H9 (cell line): Measurements from ENCODE around the gene ZNF292. TPM values are rescaled to one million over a fixed set of nuclear protein-coding genes. Genes with fewer than 3 reads are reported as not detected.

ENCODE experiments used
- DNase-seq: peaks from one replicate; pipeline ENCODE4 v3.0.0-alpha.2; 2017
- H2AFZ ChIP-seq: one replicate; pipeline ENCODE4 v1.6.1; 2013; ENCODE audit warnings: mild to moderate bottlenecking, low read length, control low read depth, moderate library complexity
- H2AK5ac ChIP-seq: 2 replicates; pipeline ENCODE4 v1.6.1; 2013; ENCODE audit warnings: low read length, control low read depth, mixed read lengths; ENCODE audit not compliant: insufficient read length
- H2BK120ac ChIP-seq: one replicate; pipeline ENCODE4 v1.6.1; 2013; ENCODE audit warnings: low read depth, mild to moderate bottlenecking, low read length, control low read depth, inconsistent platforms; ENCODE audit not compliant: poor library complexity, severe bottlenecking
- H2BK12ac ChIP-seq: 2 replicates; pipeline ENCODE4 v1.6.1; 2013; ENCODE audit warnings: low read length, control low read depth, mixed read lengths, low read depth; ENCODE audit not compliant: insufficient read length
- H2BK15ac ChIP-seq: 2 replicates; pipeline ENCODE4 v1.6.1; 2013; ENCODE audit warnings: low read depth, low read length, control low read depth
- H2BK20ac ChIP-seq: one replicate; pipeline ENCODE4 v1.6.1; 2013; ENCODE audit warnings: low read depth, mild to moderate bottlenecking, low read length, control low read depth, inconsistent platforms; ENCODE audit not compliant: poor library complexity, severe bottlenecking
- H2BK5ac ChIP-seq: 2 replicates; pipeline ENCODE4 v1.6.1; 2013; ENCODE audit warnings: low read length, control low read depth, mixed read lengths; ENCODE audit not compliant: insufficient read length
- H3K14ac ChIP-seq: 2 replicates; pipeline ENCODE4 v1.6.1; 2013; ENCODE audit warnings: low read length, control low read depth; ENCODE audit not compliant: insufficient read depth
- H3K18ac ChIP-seq: 2 replicates; pipeline ENCODE4 v1.6.1; 2013; ENCODE audit warnings: low read depth, mild to moderate bottlenecking, mixed read lengths, low read length, control low read depth; ENCODE audit not compliant: insufficient read length
- H3K23ac ChIP-seq: 2 replicates; pipeline ENCODE4 v1.6.1; 2013; ENCODE audit warnings: low read length, control low read depth, mixed read lengths, low read depth; ENCODE audit not compliant: insufficient read length
- H3K23me2 ChIP-seq: 2 replicates; pipeline ENCODE4 v1.6.1; 2013; ENCODE audit warnings: low read depth, mild to moderate bottlenecking, mixed read lengths, low read length, control low read depth; ENCODE audit not compliant: insufficient read length, poor library complexity, severe bottlenecking
- H3K27ac ChIP-seq: 2 replicates; pipeline ENCODE4 v1.5.1; 2013; ENCODE audit warnings: low read length, control low read depth, mixed read lengths, low read depth; ENCODE audit not compliant: insufficient read length
- H3K27me3 ChIP-seq: 2 replicates; pipeline ENCODE4 v1.6.1; 2013; ENCODE audit warnings: low read length, control low read depth, inconsistent platforms; ENCODE audit not compliant: insufficient read depth
- H3K4ac ChIP-seq: 2 replicates; pipeline ENCODE4 v1.6.1; 2013; ENCODE audit warnings: low read depth, mild to moderate bottlenecking, control low read depth, inconsistent platforms, low read length, moderate library complexity
- H3K4me1 ChIP-seq: 2 replicates; pipeline ENCODE4 v1.6.1; 2013; ENCODE audit warnings: low read length, control low read depth, inconsistent platforms; ENCODE audit not compliant: insufficient read depth
- H3K4me2 ChIP-seq: 2 replicates; pipeline ENCODE4 v1.6.1; 2013; ENCODE audit warnings: low read length, control low read depth, mixed read lengths; ENCODE audit not compliant: insufficient read length, insufficient read depth
- H3K56ac ChIP-seq: 2 replicates; pipeline ENCODE4 v1.6.1; 2013; ENCODE audit warnings: low read depth, mild to moderate bottlenecking, mixed read lengths, low read length, control low read depth; ENCODE audit not compliant: insufficient read length
- H3K79me1 ChIP-seq: 2 replicates; pipeline ENCODE4 v1.6.1; 2013; ENCODE audit warnings: low read depth, mild to moderate bottlenecking, moderate library complexity, low read length, control low read depth, inconsistent platforms; ENCODE audit not compliant: insufficient read depth, poor library complexity, severe bottlenecking
- H3K79me2 ChIP-seq: 2 replicates; pipeline ENCODE4 v1.6.1; 2013; ENCODE audit warnings: low read length, control low read depth, inconsistent platforms; ENCODE audit not compliant: insufficient read depth
- H3K9ac ChIP-seq: 2 replicates; pipeline ENCODE4 v1.6.1; 2013; ENCODE audit warnings: low read length, control low read depth, mixed read lengths; ENCODE audit not compliant: insufficient read length; ENCODE audit errors: extremely low read depth
- H3K9me3 ChIP-seq: one replicate; pipeline ENCODE4 v1.6.1; 2013; ENCODE audit warnings: low read depth, low read length, inconsistent platforms; ENCODE audit not compliant: control insufficient read depth
- H3T11ph ChIP-seq: one replicate; pipeline ENCODE4 v1.6.1; 2013; ENCODE audit warnings: mild to moderate bottlenecking, low read length, control low read depth, inconsistent platforms
- H4K20me1 ChIP-seq: one replicate; pipeline ENCODE4 v1.6.1; 2013; ENCODE audit not compliant: control insufficient read depth, insufficient read length, insufficient read depth
- H4K5ac ChIP-seq: 2 replicates; pipeline ENCODE4 v1.6.1; 2013; ENCODE audit warnings: low read depth, mild to moderate bottlenecking, mixed read lengths, low read length, control low read depth; ENCODE audit not compliant: insufficient read length
- H4K8ac ChIP-seq: replicated peaks from 2 replicates; pipeline ENCODE4 v1.6.1; 2013; ENCODE audit warnings: low read length, control low read depth, mixed read lengths, low read depth; ENCODE audit not compliant: insufficient read length
- H4K91ac ChIP-seq: 2 replicates; pipeline ENCODE4 v1.6.1; 2013; ENCODE audit warnings: low read depth, mild to moderate bottlenecking, moderate library complexity, mixed read lengths, low read length, control low read depth; ENCODE audit not compliant: insufficient read length
- H3K27ac Mint-ChIP-seq, 3 experiments: 2 replicates in 2 of 3; 3 replicates in 1 of 3; pipeline ENCODE4 v1.8.0; 2020 to 2021; ENCODE audit warnings: mixed read lengths in 3 of 3, mild to moderate bottlenecking in 1 of 3, moderate library complexity in 1 of 3
- H3K27me3 Mint-ChIP-seq: 2 replicates; pipeline ENCODE4 v1.8.0; 2021; ENCODE audit warnings: low read depth, mild to moderate bottlenecking, moderate library complexity, mixed read lengths
- H3K36me3 Mint-ChIP-seq, 3 experiments: 2 replicates in 2 of 3; 3 replicates in 1 of 3; pipeline ENCODE4 v1.8.0; 2020 to 2021; ENCODE audit warnings: low read depth in 3 of 3, mixed read lengths in 3 of 3; ENCODE audit not compliant: insufficient read depth in 1 of 3
- H3K4me1 Mint-ChIP-seq, 2 experiments: 2 replicates each; pipeline ENCODE4 v1.8.0; 2020; ENCODE audit warnings: mixed read lengths in 2 of 2
- H3K4me3 Mint-ChIP-seq, 2 experiments: 2 replicates in 1 of 2; 3 replicates in 1 of 2; pipeline ENCODE4 v1.8.0; 2020 to 2021; ENCODE audit warnings: mild to moderate bottlenecking in 2 of 2, mixed read lengths in 2 of 2, moderate library complexity in 1 of 2
- H3K9me3 Mint-ChIP-seq, 2 experiments: 2 replicates in 1 of 2; 3 replicates in 1 of 2; pipeline ENCODE4 v1.8.0; 2020; ENCODE audit warnings: mild to moderate bottlenecking in 2 of 2, mixed read lengths in 2 of 2, moderate library complexity in 1 of 2
- CTCF ChIP-seq: fragments of 200-600 bp; sonication (generic); conservative IDR thresholded peaks from 3 replicates; pipeline ENCODE4 v1.8.0; 2021; ENCODE audit warnings: antibody characterized with exemption, mild to moderate bottlenecking
- WGBS: extraction: QIAGEN DNeasy Blood & Tissue Kit; methylation state at CpG from one replicate; pipeline ENCODE4 v1.1.7; 2013; ENCODE audit warnings: missing lambda C conversion rate, low lambda C conversion rate, mixed read lengths; ENCODE audit not compliant: insufficient read length; ENCODE audit errors: extremely low coverage; 5-methylcytosine and 5-hydroxymethylcytosine counted together
- total RNA-seq: library from RNA; stranded (reverse); gene quantifications from 2 replicates; pipeline ENCODE4 v1.2.1, GENCODE V29; 2021

The ZNF292 gene
- total RNA-seq, 1 experiment from 2014 or later, result 38.7 TPM

- no CpG with 5 or more reads among the region's 2 CpGs for WGBS
- Mint-ChIP-seq H3K27ac (no peak overlapping the region; a peak in 1 of 7 replicates), H3K4me1 (peaks cover 7 to 9% of the 10 kb centered on the region in 2 experiments; a peak in 3 of 4 replicates)
Observed at GRCh38 chr6:87225511-87225910, 70.1 kb downstream of the ZNF292 start.

More at GRCh38 chr6:87225511-87225910, 70.1 kb downstream of the ZNF292 start:
- Histone ChIP-seq H4K5ac (no peak overlapping the region), H3K27me3 (no peaks in the 10 kb centered on the region), H3K4me1 (no peaks in the 10 kb centered on the region), H2BK12ac (no peak overlapping the region), H2BK120ac (no peak overlapping the region), H3K14ac (no peak overlapping the region), H4K8ac (no peak overlapping the region), H3K4ac (no peak overlapping the region), H4K20me1 (no peaks in the 10 kb centered on the region), H3K79me2 (peaks cover 4% of the 10 kb centered on the region; the same call in 1 of the 2 replicates), H3K9me3 (no peaks in the 10 kb centered on the region), H2AFZ (no peak overlapping the region), H3K23ac (no peak overlapping the region), H2BK5ac (no peak overlapping the region), H2AK5ac (no peak overlapping the region), H3K27ac (no peak overlapping the region), H2BK15ac (no peak overlapping the region), H3K23me2 (no peaks in the 10 kb centered on the region), H3K18ac (no peak overlapping the region), H3T11ph (no peak overlapping the region), H3K4me2 (no peak overlapping the region), H4K91ac (no peak overlapping the region), H3K56ac (no peak overlapping the region), H3K9ac (no peak overlapping the region), H3K79me1 (peaks cover 3% of the 10 kb centered on the region), H2BK20ac (no peak overlapping the region)
- peaks cover 0 to 6% of the 10 kb centered on the region in 2 experiments; a peak in 2 of 5 replicates for H3K9me3 Mint-ChIP-seq
- H3K36me3 Mint-ChIP-seq, result peaks cover 36 to 72% (median 66%) of the 10 kb centered on the region in 3 experiments
- H3K4me3 Mint-ChIP-seq, result no peak overlapping the region
- no peaks in the 10 kb centered on the region for H3K27me3 Mint-ChIP-seq
- DNase-seq, result no peak
- TF ChIP-seq CTCF, result no peak
